ENCODE data around the gene TRAPPC5.

TRAPPC5 gene

DNA sequence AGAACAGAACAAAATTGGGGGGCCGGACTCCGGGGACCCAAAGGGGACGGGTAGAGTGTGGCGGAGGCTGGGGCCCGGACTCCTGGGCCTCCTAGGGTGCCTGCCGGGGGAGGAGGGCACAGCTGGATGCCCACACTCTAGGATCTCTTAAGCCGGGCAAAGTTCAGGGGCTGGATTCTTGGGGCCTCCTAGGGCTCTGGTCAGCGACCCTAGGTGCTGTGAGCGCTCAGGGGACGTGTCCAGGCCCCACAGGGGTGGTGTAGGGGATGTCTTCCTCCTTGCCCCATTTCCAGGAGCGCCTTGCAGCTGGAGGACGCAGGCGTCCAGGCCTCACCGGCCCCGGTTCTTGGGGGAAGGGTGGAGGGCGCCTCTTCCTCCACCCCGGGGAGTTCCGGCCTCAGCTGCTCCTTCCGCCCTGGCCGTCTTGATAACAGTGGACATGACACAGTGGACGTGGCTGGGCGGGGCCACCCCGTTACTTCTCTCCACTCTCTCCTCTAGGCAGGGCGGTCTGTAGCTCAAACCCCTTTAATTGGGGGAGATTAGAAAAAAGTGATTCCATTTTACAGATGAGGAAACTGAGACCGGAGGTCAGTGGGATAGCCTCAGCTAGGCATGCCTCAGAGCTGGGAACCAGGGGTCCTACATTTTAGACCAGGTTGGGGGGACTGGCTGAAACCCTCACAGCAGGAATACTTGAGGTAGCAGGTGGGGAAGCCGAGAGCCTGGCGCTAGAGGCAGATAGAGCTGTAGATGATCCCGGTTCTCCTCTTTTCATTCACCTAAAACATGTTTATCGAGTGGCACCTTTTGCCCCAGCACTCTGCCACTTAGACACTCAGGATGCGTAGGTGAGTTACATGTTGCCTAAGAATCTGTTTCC lies 43.0 kb upstream of the TRAPPC5 start:
- TF ChIP-seq CTCF (IDR thresholded peaks at IDR 0.05) = no peak

- TF ChIP-seq CTCF (IDR thresholded peaks at IDR 0.05) = no peak
Measured at GRCh38 chr19:7638802-7639465, 41.7 kb upstream of the TRAPPC5 start.

DNA sequence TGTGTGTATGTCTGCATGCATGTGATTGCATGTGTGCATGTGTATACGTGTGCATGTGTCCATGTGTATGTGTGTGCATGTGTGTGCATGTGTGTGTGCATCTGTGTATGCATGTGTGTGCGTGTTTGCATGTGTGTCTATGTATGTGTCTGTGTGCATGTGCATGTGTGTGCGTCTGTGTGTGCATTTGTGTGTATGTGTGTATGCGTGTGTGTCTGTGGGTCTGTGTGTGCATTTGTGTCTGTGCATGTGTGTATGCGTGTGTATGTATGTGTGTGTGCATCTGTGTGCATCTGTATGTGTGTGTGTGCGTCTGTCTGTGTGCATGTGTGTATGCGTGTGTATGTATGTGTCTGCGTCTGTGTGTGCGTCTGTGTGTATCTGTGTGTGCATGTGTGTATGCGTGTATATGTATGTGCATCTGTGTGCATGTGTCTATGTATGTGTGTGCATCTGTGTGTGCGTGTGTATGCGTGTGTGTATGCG lies 40.7 kb upstream of the TRAPPC5 start:
- TF ChIP-seq CTCF (IDR thresholded peaks at IDR 0.05) = no peak

- no peak for TF ChIP-seq CTCF (IDR thresholded peaks at IDR 0.05)
Measured at GRCh38 chr19:7640803-7641202, 39.8 kb upstream of the TRAPPC5 start.

DNA sequence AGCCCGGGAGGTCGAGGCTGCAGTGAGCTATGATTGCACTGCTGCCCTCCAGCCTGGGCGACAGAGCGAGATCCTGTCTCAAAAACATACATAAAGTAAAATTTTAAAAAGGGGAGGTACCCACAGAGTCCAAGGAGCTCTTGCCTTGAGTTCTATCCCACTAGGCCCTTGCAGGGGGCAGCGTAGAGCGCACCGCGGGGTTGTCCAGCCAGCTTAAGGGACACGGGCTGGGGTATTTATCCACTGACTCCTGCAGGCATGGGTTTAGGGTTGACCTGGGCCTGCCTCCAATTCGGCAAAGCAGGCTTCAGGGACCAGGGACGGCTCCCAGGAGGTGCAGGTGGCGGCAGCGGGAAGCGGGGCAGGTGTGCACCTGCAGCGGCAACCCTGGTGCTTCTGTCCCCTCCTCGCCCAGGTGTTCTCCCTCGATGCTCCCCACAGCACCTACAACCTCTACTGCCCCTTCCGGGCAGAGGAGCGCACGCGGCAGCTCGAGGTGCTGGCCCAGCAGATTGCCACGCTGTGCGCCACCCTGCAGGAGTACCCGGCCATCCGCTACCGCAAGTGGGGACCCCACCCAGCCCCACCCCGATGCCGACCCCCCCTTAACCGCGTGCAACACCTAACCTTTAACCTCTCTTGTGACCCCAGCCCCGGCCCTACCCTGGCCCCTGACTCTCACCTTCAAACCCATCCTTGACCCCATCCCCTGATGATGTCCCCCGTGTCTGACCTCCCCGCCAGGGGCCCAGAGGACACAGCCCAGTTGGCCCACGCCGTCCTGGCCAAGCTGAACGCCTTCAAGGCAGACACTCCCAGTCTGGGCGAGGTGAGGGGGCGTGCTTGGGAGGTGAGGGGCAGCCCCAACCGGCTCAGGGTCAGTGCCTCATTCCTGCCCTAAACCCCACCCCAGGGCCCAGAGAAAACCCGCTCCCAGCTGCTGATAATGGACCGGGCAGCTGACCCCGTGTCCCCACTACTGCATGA lies 39.0 kb upstream of the TRAPPC5 start:
- peak; percentile 7; the same call in 1 of the 2 replicates for TF ChIP-seq CTCF (IDR thresholded peaks at IDR 0.05)

GRCh38 chr19:7642295-7643030 lies 38.2 kb upstream of the TRAPPC5 start:
- TF ChIP-seq CTCF (IDR thresholded peaks at IDR 0.05) = no peak

Data from LNCAP (cell line).